DLD1 (cell line): Measurements from ENCODE around the gene ALDH3B2.
"Not testable (repeated sequence)": the region's sequence is repeated elsewhere in the genome, so short reads cannot be mapped to it uniquely, and the experiment has no call there.

Experiments
- in situ Hi-C: cut with HindIII; loops from 2 replicates; pipeline ENCODE4 v1.10.0; 2017; ENCODE audit warnings: low sequenced_read_pairs

The ALDH3B2 gene

DNA sequence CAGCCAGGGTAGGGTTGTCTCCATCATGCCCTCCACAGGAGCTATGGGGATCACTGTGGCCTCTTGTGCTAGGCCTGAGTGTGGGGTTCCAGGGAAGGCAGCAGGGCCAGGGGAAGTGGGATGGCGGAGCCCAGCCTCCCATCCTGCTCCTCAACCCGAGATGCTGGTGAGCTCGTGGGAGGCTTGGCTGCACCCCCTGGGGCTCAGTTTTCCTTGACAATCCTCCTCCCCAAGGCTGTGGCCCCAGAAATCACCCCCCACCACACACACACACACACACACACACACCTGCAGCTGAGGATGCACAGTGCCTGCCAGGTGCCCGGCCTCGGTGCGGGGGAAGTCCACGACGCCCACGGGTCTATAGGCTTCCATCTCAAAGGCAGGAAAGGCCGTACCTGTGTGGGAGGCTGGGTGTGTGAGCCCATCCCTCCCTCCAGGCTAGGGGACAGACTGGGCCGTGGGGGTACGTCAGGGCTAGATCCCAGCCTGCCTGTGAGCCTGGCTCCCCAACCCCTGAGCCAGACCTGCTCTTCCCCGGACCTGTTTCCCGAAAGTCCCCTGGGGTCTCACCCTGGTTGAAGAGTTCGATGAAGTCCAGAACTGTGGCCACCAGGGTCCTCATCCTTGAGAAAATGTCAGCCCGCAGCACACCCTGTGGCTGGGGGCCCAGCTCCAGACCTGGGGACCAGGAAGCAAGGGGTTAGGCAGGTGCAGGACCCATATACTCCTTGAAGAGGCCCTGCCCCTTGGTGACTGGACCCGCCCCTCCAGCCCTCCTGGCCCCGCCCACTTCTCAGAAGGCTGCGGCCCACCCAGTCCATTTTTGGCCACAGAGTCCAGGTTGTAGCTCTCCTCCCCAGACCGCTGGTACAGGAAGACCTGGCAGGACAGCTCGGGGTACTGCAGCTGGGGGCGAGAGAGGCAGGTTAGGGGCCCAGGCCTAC is 29.7 kb downstream of the ALDH3B2 start:
- in situ Hi-C loops = no loop called here

DNA sequence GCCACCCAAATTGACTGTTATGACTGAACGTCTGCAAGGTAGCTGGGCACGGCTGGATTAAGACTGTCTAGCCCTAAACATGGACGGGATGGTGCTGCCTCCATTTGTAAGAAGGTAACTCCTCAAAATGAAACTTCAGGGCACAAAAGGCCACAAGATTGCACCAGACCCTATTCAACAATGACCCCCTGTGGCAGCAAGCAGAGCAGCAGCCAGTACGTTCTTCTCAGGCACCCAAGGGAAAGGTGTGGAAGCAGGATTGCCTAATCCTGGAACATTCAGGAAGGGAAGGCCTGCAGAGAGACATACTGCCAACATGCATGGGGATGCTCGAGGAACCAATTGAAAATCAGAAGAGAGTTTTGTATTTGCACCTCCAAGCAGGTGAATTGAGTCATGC is 30.4 kb downstream of the ALDH3B2 start:
- in situ Hi-C loops = no loop called here

DNA sequence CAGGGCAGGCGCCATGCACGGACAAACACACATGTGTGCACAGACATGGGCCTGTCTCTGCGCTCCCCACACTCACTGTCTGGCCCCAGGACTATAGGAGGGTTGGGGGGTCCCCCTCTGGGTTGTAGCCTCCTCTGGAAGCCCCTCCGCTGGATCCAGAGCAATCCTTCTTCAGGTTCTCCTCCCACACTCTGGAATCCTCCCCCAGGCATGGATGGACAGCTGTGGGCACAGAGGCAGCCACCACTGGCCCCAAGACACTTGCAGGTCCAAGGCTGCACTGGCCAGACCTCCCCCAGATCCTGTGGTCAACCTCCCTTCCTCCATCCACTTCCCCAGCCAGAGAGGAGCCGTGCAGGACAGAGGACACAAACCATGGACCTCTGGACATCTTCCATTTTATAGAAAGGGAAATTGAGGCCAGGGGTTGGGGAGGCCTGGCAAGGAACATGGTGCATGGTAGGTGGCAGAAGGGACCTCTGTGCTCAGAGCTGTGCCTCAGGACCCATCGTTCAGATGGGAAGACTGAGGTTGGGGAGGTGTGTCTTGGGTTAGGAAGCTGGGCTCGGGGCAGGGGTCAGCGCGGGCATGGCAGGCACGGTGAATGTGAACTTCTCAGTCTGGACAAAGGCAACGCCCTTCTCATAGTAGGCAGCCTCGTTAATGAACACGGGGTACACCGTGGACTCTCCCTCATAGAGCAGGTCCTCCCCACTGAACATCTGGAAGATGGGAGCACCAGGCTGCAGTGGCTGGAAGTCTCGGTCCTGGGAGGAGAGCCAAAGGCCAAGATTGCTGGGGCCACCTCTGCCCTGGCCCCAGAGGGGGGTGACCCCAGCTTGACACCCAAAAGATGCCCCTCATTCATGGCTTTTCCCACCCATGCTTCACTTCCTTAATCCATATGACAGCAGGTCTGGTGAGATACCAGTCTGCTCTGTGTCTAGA is 32.0 kb downstream of the ALDH3B2 start:
- in situ Hi-C loops = no loop called here

- in situ Hi-C loops = no loop called here
Measured at GRCh38 chr11:67641338-67642172, 32.9 kb downstream of the ALDH3B2 start.

- in situ Hi-C loops = no loop called here
Measured at GRCh38 chr11:67640758-67641337, 33.6 kb downstream of the ALDH3B2 start.

DNA sequence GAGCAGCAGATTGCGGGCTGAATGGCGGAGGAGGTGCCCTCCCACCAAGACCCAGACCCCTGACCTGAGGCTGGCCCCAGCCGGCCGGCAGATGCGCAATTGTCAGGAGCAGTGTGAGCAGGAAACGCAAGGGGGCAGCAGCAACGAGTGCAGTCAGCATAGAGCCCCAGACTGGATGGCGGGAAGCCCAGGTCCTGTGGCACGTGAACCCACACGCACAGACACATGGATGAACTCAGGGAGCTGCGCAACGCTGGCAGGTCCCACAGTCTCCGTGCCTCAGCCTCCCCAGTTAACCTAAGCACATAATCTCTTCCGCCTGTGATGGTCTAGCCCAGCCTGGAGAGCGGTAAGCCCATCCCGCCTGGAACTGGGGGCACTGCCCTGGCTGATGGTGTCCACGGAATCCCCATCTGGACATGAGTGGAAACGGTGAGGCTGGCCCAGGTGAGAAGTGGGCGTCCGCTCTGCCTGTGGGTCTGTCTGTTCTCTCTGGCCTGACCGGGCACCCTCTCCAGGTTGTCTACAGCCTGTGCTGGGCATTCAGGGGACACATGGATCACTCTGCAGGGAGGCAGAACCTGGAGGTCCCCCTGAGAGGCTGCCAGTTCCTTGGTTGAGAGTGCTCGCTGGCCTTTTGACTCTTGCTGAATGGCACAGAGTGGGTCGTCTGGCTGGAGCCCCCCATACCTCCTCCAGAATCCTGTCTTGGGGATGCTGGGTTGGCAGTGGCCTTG is 34.2 kb downstream of the ALDH3B2 start:
- in situ Hi-C loops = no loop called here

DNA sequence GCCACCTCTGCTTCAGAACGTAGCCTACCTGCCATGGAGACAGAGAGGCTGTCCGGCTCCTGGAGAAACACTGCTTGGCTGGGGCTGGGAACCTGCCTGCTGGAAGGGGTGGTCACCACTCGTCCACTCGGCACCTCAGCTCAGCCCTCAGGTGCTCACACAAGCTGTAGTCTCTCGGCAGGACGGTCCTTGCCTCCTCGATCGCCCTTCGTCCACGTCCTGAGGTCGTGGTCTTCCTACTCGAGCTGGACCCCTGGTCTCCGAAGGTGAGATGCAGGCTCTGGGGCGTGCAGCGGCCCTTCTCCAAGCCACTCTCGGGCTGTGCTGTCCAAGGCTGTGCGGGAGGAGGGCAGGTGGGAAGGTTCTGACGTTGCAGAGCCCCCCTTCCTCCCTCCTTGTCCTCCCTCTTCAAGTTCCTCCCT is 35.0 kb downstream of the ALDH3B2 start, which contains the start of gene TBX10:
Gene TBX10 (minus strand): TSS at position 326 of the 422 bp plus-strand sequence. CDS start 291 bp downstream, at position 35.
- in situ Hi-C loops = no loop called here

DNA sequence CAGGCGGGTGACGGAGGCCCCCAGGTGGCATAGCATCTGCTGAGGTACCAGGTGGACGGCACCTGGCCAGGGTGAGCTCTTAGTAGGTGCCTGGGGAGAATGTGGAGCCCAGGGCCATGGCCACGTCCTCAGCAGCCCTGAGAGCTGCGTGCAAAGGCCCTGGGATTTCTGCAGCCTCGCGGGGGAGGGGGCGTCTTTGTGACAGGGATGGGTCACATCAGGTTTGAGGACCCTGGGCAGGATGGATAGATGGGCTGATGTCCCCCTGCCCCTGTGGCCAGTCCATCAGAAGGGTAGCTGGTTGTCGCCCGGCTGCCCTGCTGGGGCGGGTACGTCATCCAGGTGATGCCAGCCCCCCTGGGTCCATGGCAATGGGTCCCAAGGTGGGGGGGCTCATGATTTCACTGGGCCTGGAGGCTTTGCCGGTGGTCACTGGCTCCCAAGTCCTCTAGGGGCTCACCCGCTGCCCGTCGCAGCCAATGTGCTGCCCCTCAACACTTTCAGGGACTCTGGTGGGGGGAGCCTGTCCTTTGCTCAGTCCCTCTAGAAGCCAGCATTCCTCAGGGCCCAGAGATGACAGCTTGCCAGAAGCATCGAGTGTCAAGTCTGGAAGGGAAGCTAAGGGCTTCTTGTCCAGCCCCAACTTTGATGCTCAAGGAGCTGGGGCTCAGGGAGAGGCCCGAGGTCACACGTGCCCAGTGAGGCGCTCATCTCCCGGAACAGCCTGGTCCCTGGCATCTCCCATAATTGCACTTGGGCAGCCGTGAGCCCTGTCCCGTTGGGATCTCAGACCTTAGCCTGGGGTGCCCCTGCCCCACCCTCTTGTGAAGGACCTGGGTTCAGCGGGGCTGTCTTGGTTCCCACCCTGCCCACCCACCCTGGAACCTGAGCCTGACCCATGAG is 35.6 kb downstream of the ALDH3B2 start:
- in situ Hi-C loops = no loop called here

DNA sequence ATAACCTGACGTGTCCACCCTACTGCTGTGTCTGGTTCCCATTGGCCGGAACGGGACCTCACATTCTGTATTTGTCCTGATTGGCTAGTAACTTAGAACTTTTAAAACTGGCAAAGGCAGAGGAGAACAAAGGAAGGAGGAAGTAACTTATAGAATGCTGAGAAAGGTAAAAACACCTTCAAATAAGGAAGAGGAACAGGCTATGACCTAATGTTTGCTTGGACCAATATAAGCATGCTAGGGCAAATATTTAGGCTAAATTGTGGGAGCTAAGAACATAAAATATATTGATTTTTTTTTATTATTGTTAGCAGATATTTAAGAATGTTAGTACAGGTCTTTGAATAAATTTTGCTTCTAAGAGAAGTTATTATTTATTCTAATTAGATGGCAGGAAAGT is 37.0 kb downstream of the ALDH3B2 start:
- in situ Hi-C loops = not testable (repeated sequence)

GRCh38 chr11:67636962-67637361 is 37.5 kb downstream of the ALDH3B2 start:
- in situ Hi-C loops = no loop called here

DNA sequence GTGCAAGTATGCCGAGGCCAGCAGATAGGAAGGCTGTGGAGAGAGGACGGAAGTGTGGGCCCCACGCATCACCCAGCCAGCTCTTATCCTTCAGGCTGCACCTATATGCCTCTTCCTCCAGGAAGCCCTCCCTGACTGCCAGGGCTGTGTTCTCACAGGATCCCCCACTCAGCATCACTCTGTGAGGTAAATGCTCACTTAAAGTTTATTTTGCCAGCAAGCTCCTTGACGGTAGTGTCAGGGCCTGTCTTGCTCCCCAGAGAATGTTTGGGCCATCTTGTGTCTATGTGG is 39.2 kb downstream of the ALDH3B2 start:
- in situ Hi-C loops = no loop called here

- in situ Hi-C loops = no loop called here
Measured at GRCh38 chr11:67634366-67635230, 39.8 kb downstream of the ALDH3B2 start.

DNA sequence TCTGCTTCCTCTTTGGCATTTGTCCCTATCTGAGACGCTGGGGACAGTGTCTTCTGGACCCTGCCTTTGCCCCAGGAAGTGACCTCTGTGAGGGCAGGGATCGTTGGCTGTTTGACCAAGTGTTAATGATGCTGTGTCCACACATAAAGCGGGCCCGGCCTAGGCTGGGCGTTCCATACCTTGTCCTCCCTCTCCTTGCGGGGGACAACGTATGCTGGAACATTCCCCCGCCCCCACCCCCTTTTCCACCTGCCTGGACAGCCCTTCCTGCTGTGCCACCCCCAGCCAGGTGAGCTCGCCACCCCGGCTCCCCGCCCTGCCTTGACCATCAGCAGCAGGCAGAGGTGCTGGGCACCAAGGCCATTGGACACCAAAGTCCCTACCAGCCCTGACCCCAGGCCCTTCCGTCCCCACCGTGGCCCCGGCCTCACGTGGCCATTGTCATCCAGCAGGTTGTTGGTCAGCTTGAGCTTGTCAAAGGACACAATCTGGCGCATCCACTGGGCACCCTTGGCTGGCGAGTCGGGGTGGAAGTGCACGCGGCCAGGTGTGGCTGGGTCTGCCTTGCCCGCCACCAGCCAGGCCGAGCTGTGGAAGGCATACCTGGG is 40.6 kb downstream of the ALDH3B2 start:
- in situ Hi-C loops = no loop called here

DNA sequence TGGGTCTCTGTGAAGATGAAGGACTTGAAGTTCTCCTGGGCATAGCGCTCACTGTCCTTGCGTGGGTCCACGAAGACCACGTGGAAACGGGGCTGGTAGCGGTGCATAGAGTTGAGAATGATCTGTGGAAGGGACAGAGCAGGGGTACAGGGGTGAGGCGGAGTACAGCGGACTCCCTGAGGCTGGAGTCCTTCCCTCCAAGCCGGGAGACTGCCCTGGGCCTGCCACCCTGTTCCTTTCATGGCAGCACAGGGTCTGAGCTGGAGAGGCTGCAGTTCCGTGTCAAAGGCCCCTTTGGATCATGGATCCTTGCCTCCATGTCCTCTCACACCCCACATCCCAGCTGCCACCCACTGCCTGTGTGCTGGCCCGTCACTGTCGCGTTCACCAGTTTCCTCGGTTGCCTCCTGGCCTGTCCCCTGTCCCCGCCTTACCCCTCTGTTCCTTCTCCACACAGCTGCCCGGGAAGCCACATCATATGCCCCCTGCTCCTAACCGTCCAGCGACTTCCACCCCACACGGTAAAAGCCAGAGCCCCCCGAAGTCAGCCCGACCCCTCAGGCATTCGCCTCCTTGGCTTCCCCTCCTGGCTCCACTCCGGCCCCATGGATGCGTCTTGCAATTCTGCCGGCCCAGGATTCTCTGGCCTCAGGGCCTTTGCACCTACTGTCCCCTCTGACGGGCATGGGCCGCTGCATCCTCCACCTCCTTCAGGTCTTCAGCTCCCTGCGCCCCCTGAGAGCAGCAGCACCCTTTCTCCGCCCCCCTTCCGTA is 41.3 kb downstream of the ALDH3B2 start:
- in situ Hi-C loops = no loop called here

GRCh38 chr11:67632175-67632981 is 42.0 kb downstream of the ALDH3B2 start:
- in situ Hi-C loops = no loop called here

DNA sequence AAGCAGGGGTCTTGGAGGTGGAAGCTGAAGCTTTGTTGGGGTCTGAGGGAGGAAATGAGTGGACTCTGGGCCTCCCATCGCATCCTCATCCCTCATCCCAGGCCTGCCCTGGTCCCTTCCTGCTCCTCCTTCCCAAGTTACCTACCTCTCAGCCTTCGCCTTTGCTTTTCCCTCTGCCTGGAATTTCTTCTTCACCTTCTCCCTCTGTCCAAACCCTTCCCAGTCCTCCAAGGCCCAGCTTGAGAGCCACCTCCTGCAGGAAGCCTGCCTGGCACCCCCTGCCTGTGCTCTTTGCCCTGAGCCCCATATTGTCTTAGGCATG is 42.6 kb downstream of the ALDH3B2 start:
- in situ Hi-C loops = no loop called here
